Transverse colon (tissue), 4 donors: ENCODE results near the gene ALG14.

Experiments used
- CTCF ChIP-seq, 5 experiments: fragments of 200-600 bp in 3 of 5; fragments of 450-650 bp in 2 of 5; sonication (generic) in 3 of 5; IDR thresholded peaks; 1 replicate in 2 of 5; 2 replicates in 3 of 5; pipeline ENCODE4 v1.5.1; 2016 to 2017; ENCODE audit warnings: antibody characterized with exemption in 5 of 5, inconsistent platforms in 3 of 5, mild to moderate bottlenecking in 2 of 5, moderate library complexity in 1 of 5
- POLR2A ChIP-seq: fragments of 450-650 bp; IDR thresholded peaks from one replicate; pipeline ENCODE4 v1.6.1; 2016; ENCODE audit warnings: antibody characterized with exemption, mild to moderate bottlenecking, moderate library complexity
- POLR2AphosphoS5 ChIP-seq, 3 donors: sonication (generic); formaldehyde crosslinking; IDR thresholded peaks; one replicate each; pipeline ENCODE4 v1.6.1; 2016; ENCODE audit warnings: antibody characterized with exemption in 3 of 3

DNA sequence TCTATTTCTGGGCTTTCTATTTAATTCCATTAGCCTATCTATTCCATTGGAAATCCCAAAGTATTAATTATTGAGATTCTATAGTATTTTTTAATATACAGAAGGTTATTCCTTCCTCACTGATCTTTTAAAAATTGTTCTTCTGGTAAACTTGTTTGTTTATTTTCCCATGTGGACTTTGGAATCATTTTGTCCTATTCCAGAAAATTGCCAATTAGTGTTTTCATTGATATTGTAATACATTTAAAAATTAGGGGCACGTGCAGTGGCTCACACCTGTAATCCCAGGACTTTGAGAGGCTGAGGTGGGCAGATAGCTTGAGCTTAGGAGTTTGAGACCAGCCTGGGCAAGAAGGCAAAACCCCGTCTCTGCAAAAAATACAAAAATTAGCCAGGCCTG lies 36.0 kb upstream of the ALG14 start:
- TF ChIP-seq CTCF (IDR thresholded peaks at IDR 0.05) (no peak), POLR2AphosphoS5 (IDR thresholded peaks at IDR 0.05) (no peak), POLR2A (no peak)
